ENCODE data around the gene ALK.

ALK gene

GRCh38 chr2:29174937-29175336 is 746.4 kb downstream of the ALK start:
- DNase-seq, result no peak
- TF ChIP-seq CTCF (IDR thresholded peaks at IDR 0.05), result no peak
- H3K27ac ChIP-seq, result no peak overlapping the region
- H3K9me3 ChIP-seq, result no peaks in the 10 kb centered on the region
- no peaks in the 10 kb centered on the region for H3K4me1 ChIP-seq
- no peak overlapping the region for H3K4me3 ChIP-seq
- no peaks in the 10 kb centered on the region for H3K27me3 ChIP-seq
- intact Hi-C loops (cut with DNase I; ENCODE audit: low total_unique reads), result no loop called here
- peaks cover 27 to 42% (median 35%) of the 10 kb centered on the region in 3 donors for H3K36me3 ChIP-seq

GRCh38 chr2:29166242-29167039 is 754.9 kb downstream of the ALK start:
- no peak overlapping the region for H3K4me3 ChIP-seq
- no peak overlapping the region for H3K27ac ChIP-seq
- H3K36me3 ChIP-seq, result peaks cover 10 to 40% (median 15%) of the 10 kb centered on the region in 3 donors
- no peaks in the 10 kb centered on the region for H3K4me1 ChIP-seq
- intact Hi-C loops (cut with DNase I; ENCODE audit: low total_unique reads), result no loop called here
- TF ChIP-seq CTCF (IDR thresholded peaks at IDR 0.05), result no peak
- H3K27me3 ChIP-seq, result no peaks in the 10 kb centered on the region
- H3K9me3 ChIP-seq, result no peaks in the 10 kb centered on the region
- DNase-seq, result no peak

- peaks cover 15 to 49% (median 17%) of the 10 kb centered on the region in 3 donors for H3K36me3 ChIP-seq
- no peak overlapping the region for H3K4me3 ChIP-seq
- H3K9me3 ChIP-seq, result no peaks in the 10 kb centered on the region
- intact Hi-C loops (cut with DNase I; ENCODE audit: low total_unique reads), result no loop called here
- no peak for TF ChIP-seq CTCF (IDR thresholded peaks at IDR 0.05)
- H3K4me1 ChIP-seq, result no peaks in the 10 kb centered on the region
- H3K27me3 ChIP-seq, result no peaks in the 10 kb centered on the region
- no peak overlapping the region for H3K27ac ChIP-seq
- DNase-seq, result no peak
Measured at GRCh38 chr2:29165362-29166241, 755.8 kb downstream of the ALK start.

GRCh38 chr2:29164091-29164846 is 757.1 kb downstream of the ALK start:
- TF ChIP-seq CTCF (IDR thresholded peaks at IDR 0.05), result no peak
- intact Hi-C loops (cut with DNase I; ENCODE audit: low total_unique reads), result no loop called here
- Histone ChIP-seq H3K4me1 (peaks cover 0 to 2% (median 0%) of the 10 kb centered on the region in 4 donors), H3K9me3 (no peaks in the 10 kb centered on the region), H3K36me3 (peaks cover 15 to 42% (median 21%) of the 10 kb centered on the region in 3 donors), H3K27ac (no peak overlapping the region), H3K27me3 (no peaks in the 10 kb centered on the region), H3K4me3 (no peak overlapping the region)
- no peak for DNase-seq

- no peak for DNase-seq
- peaks cover 0 to 21% (median 2%) of the 10 kb centered on the region in 4 donors for H3K4me1 ChIP-seq
- peaks cover 3 to 34% (median 25%) of the 10 kb centered on the region in 3 donors for H3K36me3 ChIP-seq
- no peaks in the 10 kb centered on the region for H3K27me3 ChIP-seq
- no peak overlapping the region for H3K4me3 ChIP-seq
- intact Hi-C loops (cut with DNase I; ENCODE audit: low total_unique reads), result no loop called here
- H3K9me3 ChIP-seq, result no peaks in the 10 kb centered on the region
- H3K27ac ChIP-seq, result no peak overlapping the region
- TF ChIP-seq CTCF (IDR thresholded peaks at IDR 0.05), result no peak
Measured at GRCh38 chr2:29162204-29162928, 759.0 kb downstream of the ALK start.

All from tibial artery (tissue), 4 donors.